ENCODE results near the gene CA9. TPM values are rescaled to one million over a fixed set of nuclear protein-coding genes. Genes with fewer than 3 reads are reported as not detected.

Gene CA9
- total and polyA plus RNA-seq, 2 experiments from 2014 or later = 2.3 to 4.3 TPM

- in situ Hi-C loops (cut with MboI) = no loop called here
- Histone ChIP-seq H3K9me2 (ENCODE audit: insufficient read depth) (no peaks in the 10 kb centered on the region), H4K20me1 (ENCODE audit: insufficient read depth) (no peaks in the 10 kb centered on the region), H3K9ac (peak overlapping the region; percentile 95), H3K4me1 (ENCODE audit: insufficient read depth) (peaks cover 45% of the 10 kb centered on the region), H3K79me2 (ENCODE audit: insufficient read depth) (peaks cover 89% of the 10 kb centered on the region), H3K4me2 (ENCODE audit: unreplicated experiment) (peak overlapping the region; percentile 100), H3K27ac (peak overlapping the region; percentile 89), H3K9me3 (ENCODE audit: low read depth) (no peaks in the 10 kb centered on the region), H3K4me3 (peak overlapping the region; percentile 96), H3K36me3 (ENCODE audit: low read depth) (peaks cover 15% of the 10 kb centered on the region), H2AFZ (no peak overlapping the region), H3K27me3 (replicated peaks; ENCODE audit: insufficient read depth) (no peaks in the 10 kb centered on the region), H3F3A (ENCODE audit: insufficient read depth) (peaks cover 65% of the 10 kb centered on the region)
- no peak for TF ChIP-seq EZH2phosphoT487 (IDR thresholded peaks at IDR 0.05; ENCODE audit: insufficient read depth, low read depth)
- 26 to 27% methylated on average over 3 of the region's 3 CpGs for WGBS, 2 experiments (ENCODE audit: low coverage in 1 of 2, low lambda C conversion rate in 2 of 2, missing lambda C conversion rate in 2 of 2)
- DNase-seq = peak; percentile 39
These were observed 55.4 kb downstream of the CA9 start for GRCh38 chr9:35729101-35729500.

DNA sequence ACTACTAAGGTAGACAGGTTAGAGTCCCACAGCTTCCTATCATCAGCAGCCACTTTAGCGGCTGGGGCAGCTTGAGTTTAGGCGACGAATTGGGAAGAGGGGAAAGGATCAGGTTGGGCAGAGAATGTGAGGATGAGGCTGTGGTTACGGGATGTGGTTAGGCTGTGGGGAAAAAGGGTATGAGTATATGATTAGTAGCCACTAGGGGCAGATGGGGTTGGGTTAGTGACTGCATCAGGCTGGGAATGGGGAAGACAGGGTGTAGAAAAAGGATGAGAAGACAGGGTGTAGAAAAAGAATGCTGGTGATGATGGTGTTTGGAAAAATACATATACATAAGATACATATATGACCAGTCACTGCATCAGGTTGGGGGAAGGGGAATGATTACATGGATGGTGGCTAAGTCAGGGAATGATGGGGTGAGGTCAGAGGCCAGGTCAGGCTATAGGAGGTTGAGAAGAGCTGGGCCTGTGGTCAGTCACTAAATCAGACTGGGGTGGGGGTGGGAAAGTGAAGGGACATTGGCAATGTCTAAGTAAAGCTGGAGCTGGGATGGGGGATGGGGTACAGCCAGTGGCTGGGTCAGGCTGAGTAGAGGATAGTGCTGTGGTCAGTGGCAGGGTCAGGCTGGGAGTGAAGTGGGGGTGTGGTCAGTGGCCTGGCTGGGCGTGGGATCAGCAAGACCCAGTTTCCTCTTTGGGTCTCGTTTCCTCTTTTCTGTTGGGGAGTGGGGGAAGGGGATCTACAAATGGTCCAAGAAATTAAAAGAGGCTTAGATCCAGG lies 56.2 kb downstream of the CA9 start:
- TF ChIP-seq EZH2phosphoT487 (IDR thresholded peaks at IDR 0.05; ENCODE audit: insufficient read depth, low read depth) = no peak
- TF ChIP-seq EZH2 (IDR thresholded peaks at IDR 0.05; ENCODE audit: insufficient read depth, poor library complexity, severe bottlenecking) = no peak
- peak overlapping the region; percentile 100 for H3K4me2 ChIP-seq (ENCODE audit: unreplicated experiment)
- peaks cover 51% of the 10 kb centered on the region for H3K4me1 ChIP-seq (ENCODE audit: insufficient read depth)
- no peak overlapping the region for H2AFZ ChIP-seq
- peaks cover 13% of the 10 kb centered on the region for H3K36me3 ChIP-seq (ENCODE audit: low read depth)
- H3F3A ChIP-seq (ENCODE audit: insufficient read depth) = peaks cover 68% of the 10 kb centered on the region
- no peaks in the 10 kb centered on the region for H4K20me1 ChIP-seq (ENCODE audit: insufficient read depth)
- no peaks in the 10 kb centered on the region for H3K27me3 ChIP-seq (replicated peaks; ENCODE audit: insufficient read depth)
- no peaks in the 10 kb centered on the region for H3K9me3 ChIP-seq (ENCODE audit: low read depth)
- WGBS, 2 experiments (ENCODE audit: low coverage in 1 of 2, low lambda C conversion rate in 2 of 2, missing lambda C conversion rate in 2 of 2) = 0 to 1% methylated on average over 6 of the region's 6 CpGs
- peak; percentile 94 for DNase-seq
- in situ Hi-C loops (cut with MboI) = no loop called here
- no peaks in the 10 kb centered on the region for H3K9me2 ChIP-seq (ENCODE audit: insufficient read depth)
- peak overlapping the region; percentile 95 for H3K9ac ChIP-seq
- H3K79me2 ChIP-seq (ENCODE audit: insufficient read depth) = peaks cover 89% of the 10 kb centered on the region
- H3K27ac ChIP-seq = peak overlapping the region; percentile 89
- peak overlapping the region; percentile 96 for H3K4me3 ChIP-seq

- Histone ChIP-seq H3K4me3 (peak overlapping the region; percentile 96), H3F3A (ENCODE audit: insufficient read depth) (peaks cover 72% of the 10 kb centered on the region), H3K4me1 (ENCODE audit: insufficient read depth) (peaks cover 51% of the 10 kb centered on the region), H2AFZ (no peak overlapping the region), H3K36me3 (ENCODE audit: low read depth) (peaks cover 15% of the 10 kb centered on the region), H3K27me3 (replicated peaks; ENCODE audit: insufficient read depth) (no peaks in the 10 kb centered on the region), H3K27ac (peak overlapping the region; percentile 89), H3K9me3 (ENCODE audit: low read depth) (no peaks in the 10 kb centered on the region), H3K9ac (peak overlapping the region; percentile 95), H4K20me1 (ENCODE audit: insufficient read depth) (no peaks in the 10 kb centered on the region), H3K4me2 (ENCODE audit: unreplicated experiment) (peak overlapping the region; percentile 100), H3K9me2 (ENCODE audit: insufficient read depth) (no peaks in the 10 kb centered on the region), H3K79me2 (ENCODE audit: insufficient read depth) (peaks cover 89% of the 10 kb centered on the region)
- WGBS, 2 experiments (ENCODE audit: low coverage in 1 of 2, low lambda C conversion rate in 2 of 2, missing lambda C conversion rate in 2 of 2) = 51 to 54% methylated on average over 2 of the region's 2 CpGs
- DNase-seq = no peak
- in situ Hi-C loops (cut with MboI) = no loop called here
- TF ChIP-seq EZH2phosphoT487 (IDR thresholded peaks at IDR 0.05; ENCODE audit: insufficient read depth, low read depth) (no peak), EZH2 (IDR thresholded peaks at IDR 0.05; ENCODE audit: insufficient read depth, poor library complexity, severe bottlenecking) (no peak)
These were observed 56.7 kb downstream of the CA9 start for GRCh38 chr9:35730486-35730854.

Small RNAs within 50 kb of the gene (microRNA-seq; reads per million reads assigned to microRNA genes)
- gene MIR6852 (ENCODE audit: borderline number of aligned reads) = 3.6 reads per million

Small RNAs within 50 kb of the gene (small RNA-seq; reads per million reads assigned to genes)
- gene RMRP (ENCODE audit: low read depth, low replicate concordance) (not detected), gene RN7SL22P (ENCODE audit: low read depth, low replicate concordance) (not detected)

Other genes starting within 250 kb of the CA9 start
- 74.0 and 78.4 TPM in 2 replicates for gene RUSC2, start 183.8 kb upstream of the CA9 start, total RNA-seq (2014; rRNA removed; shearing (Covaris generic))
- 31.7 and 34.0 TPM in 2 replicates for gene RUSC2, start 183.8 kb upstream of the CA9 start, polyA plus RNA-seq (2016; fragmentation: Nextera tagmentation; extraction: Ambion mirVana)
- 21.6 and 33.0 TPM in 2 replicates for gene TESK1, start 68.7 kb upstream of the CA9 start, total RNA-seq (2014; rRNA removed; shearing (Covaris generic))
- gene TESK1, start 68.7 kb upstream of the CA9 start, polyA plus RNA-seq (2016; fragmentation: Nextera tagmentation; extraction: Ambion mirVana) = 14.1 and 14.9 TPM in 2 replicates
- 3.9 TPM in 1 of 2 replicates, not detected in the other for gene CD72, start 55.5 kb upstream of the CA9 start, total RNA-seq (2014; rRNA removed; shearing (Covaris generic))
- 1.6 and 1.9 TPM in 2 replicates for gene CD72, start 55.5 kb upstream of the CA9 start, polyA plus RNA-seq (2016; fragmentation: Nextera tagmentation; extraction: Ambion mirVana)
- not detected in 2 replicates for gene SIT1, start 23.0 kb upstream of the CA9 start, total RNA-seq (2014; rRNA removed; shearing (Covaris generic))
- 0.58 TPM in 1 of 2 replicates, not detected in the other for gene SIT1, start 23.0 kb upstream of the CA9 start, polyA plus RNA-seq (2016; fragmentation: Nextera tagmentation; extraction: Ambion mirVana)
- gene RMRP, start 15.9 kb upstream of the CA9 start, total RNA-seq (2014; rRNA removed; shearing (Covaris generic)) = 14,230 and 20,944 TPM in 2 replicates
- not detected in 2 replicates for gene RMRP, start 15.9 kb upstream of the CA9 start, polyA plus RNA-seq (2016; fragmentation: Nextera tagmentation; extraction: Ambion mirVana)
- gene CCDC107, start 15.6 kb upstream of the CA9 start, total RNA-seq (2014; rRNA removed; shearing (Covaris generic)) = 20.5 and 28.6 TPM in 2 replicates
- 52.8 and 55.7 TPM in 2 replicates for gene CCDC107, start 15.6 kb upstream of the CA9 start, polyA plus RNA-seq (2016; fragmentation: Nextera tagmentation; extraction: Ambion mirVana)
- 0.13 and 2.1 TPM in 2 replicates for gene ARHGEF39, start 8.7 kb upstream of the CA9 start, total RNA-seq (2014; rRNA removed; shearing (Covaris generic))
- gene ARHGEF39, start 8.7 kb upstream of the CA9 start, polyA plus RNA-seq (2016; fragmentation: Nextera tagmentation; extraction: Ambion mirVana) = 1.6 and 1.8 TPM in 2 replicates
- 1,596 and 1,625 TPM in 2 replicates for gene TPM2, start 16.0 kb downstream of the CA9 start, total RNA-seq (2014; rRNA removed; shearing (Covaris generic))
- gene TPM2, start 16.0 kb downstream of the CA9 start, polyA plus RNA-seq (2016; fragmentation: Nextera tagmentation; extraction: Ambion mirVana) = 3,527 and 3,584 TPM in 2 replicates
- gene TLN1, start 58.3 kb downstream of the CA9 start, total RNA-seq (2014; rRNA removed; shearing (Covaris generic)) = 527 and 566 TPM in 2 replicates
- 198 and 202 TPM in 2 replicates for gene TLN1, start 58.3 kb downstream of the CA9 start, polyA plus RNA-seq (2016; fragmentation: Nextera tagmentation; extraction: Ambion mirVana)
- 101 and 111 TPM in 2 replicates for gene CREB3, start 58.7 kb downstream of the CA9 start, total RNA-seq (2014; rRNA removed; shearing (Covaris generic))
- 113 and 114 TPM in 2 replicates for gene CREB3, start 58.7 kb downstream of the CA9 start, polyA plus RNA-seq (2016; fragmentation: Nextera tagmentation; extraction: Ambion mirVana)
- 20.3 and 30.0 TPM in 2 replicates for gene GBA2, start 75.3 kb downstream of the CA9 start, total RNA-seq (2014; rRNA removed; shearing (Covaris generic))
- gene GBA2, start 75.3 kb downstream of the CA9 start, polyA plus RNA-seq (2016; fragmentation: Nextera tagmentation; extraction: Ambion mirVana) = 24.0 and 27.6 TPM in 2 replicates
- 19.1 and 20.0 TPM in 2 replicates for gene RGP1, start 75.4 kb downstream of the CA9 start, total RNA-seq (2014; rRNA removed; shearing (Covaris generic))
- gene RGP1, start 75.4 kb downstream of the CA9 start, polyA plus RNA-seq (2016; fragmentation: Nextera tagmentation; extraction: Ambion mirVana) = 4.7 and 4.8 TPM in 2 replicates
- gene MSMP, start 80.3 kb downstream of the CA9 start, total RNA-seq (2014; rRNA removed; shearing (Covaris generic)) = not detected in 2 replicates
- not detected in 2 replicates for gene MSMP, start 80.3 kb downstream of the CA9 start, polyA plus RNA-seq (2016; fragmentation: Nextera tagmentation; extraction: Ambion mirVana)
- gene NPR2, start 117.7 kb downstream of the CA9 start, total RNA-seq (2014; rRNA removed; shearing (Covaris generic)) = 26.7 and 26.9 TPM in 2 replicates
- gene NPR2, start 117.7 kb downstream of the CA9 start, polyA plus RNA-seq (2016; fragmentation: Nextera tagmentation; extraction: Ambion mirVana) = 9.7 and 11.8 TPM in 2 replicates
- 0.76 and 0.97 TPM in 2 replicates for gene SPAG8, start 138.3 kb downstream of the CA9 start, total RNA-seq (2014; rRNA removed; shearing (Covaris generic))
- 1.2 and 1.3 TPM in 2 replicates for gene SPAG8, start 138.3 kb downstream of the CA9 start, polyA plus RNA-seq (2016; fragmentation: Nextera tagmentation; extraction: Ambion mirVana)
- 16.7 and 30.6 TPM in 2 replicates for gene HINT2, start 141.1 kb downstream of the CA9 start, total RNA-seq (2014; rRNA removed; shearing (Covaris generic))
- 50.7 and 60.5 TPM in 2 replicates for gene HINT2, start 141.1 kb downstream of the CA9 start, polyA plus RNA-seq (2016; fragmentation: Nextera tagmentation; extraction: Ambion mirVana)
- gene FAM221B, start 154.8 kb downstream of the CA9 start, total RNA-seq (2014; rRNA removed; shearing (Covaris generic)) = not detected in 2 replicates
- not detected in 2 replicates for gene FAM221B, start 154.8 kb downstream of the CA9 start, polyA plus RNA-seq (2016; fragmentation: Nextera tagmentation; extraction: Ambion mirVana)
- 3.7 and 3.9 TPM in 2 replicates for gene TMEM8B, start 155.3 kb downstream of the CA9 start, total RNA-seq (2014; rRNA removed; shearing (Covaris generic))
- 4.0 and 4.9 TPM in 2 replicates for gene TMEM8B, start 155.3 kb downstream of the CA9 start, polyA plus RNA-seq (2016; fragmentation: Nextera tagmentation; extraction: Ambion mirVana)
- not detected in 2 replicates for gene OR13J1, start 196.5 kb downstream of the CA9 start, total RNA-seq (2014; rRNA removed; shearing (Covaris generic))
- not detected in 2 replicates for gene OR13J1, start 196.5 kb downstream of the CA9 start, polyA plus RNA-seq (2016; fragmentation: Nextera tagmentation; extraction: Ambion mirVana)
- 0.76 and 1.2 TPM in 2 replicates for gene HRCT1, start 232.3 kb downstream of the CA9 start, total RNA-seq (2014; rRNA removed; shearing (Covaris generic))
- 3.4 and 3.6 TPM in 2 replicates for gene HRCT1, start 232.3 kb downstream of the CA9 start, polyA plus RNA-seq (2016; fragmentation: Nextera tagmentation; extraction: Ambion mirVana)
- gene SPAAR, start 235.6 kb downstream of the CA9 start, total RNA-seq (2014; rRNA removed; shearing (Covaris generic)) = not detected in 2 replicates
- 0.23 and 0.39 TPM in 2 replicates for gene SPAAR, start 235.6 kb downstream of the CA9 start, polyA plus RNA-seq (2016; fragmentation: Nextera tagmentation; extraction: Ambion mirVana)